ENCODE measurements around the gene CES3. TPM values are rescaled to one million over a fixed set of nuclear protein-coding genes. Genes with fewer than 3 reads are reported as not detected.
"Not testable (repeated sequence)": the region's sequence is repeated elsewhere in the genome, so short reads cannot be mapped to it uniquely, and the experiment has no call there.

The CES3 gene
- total and polyA plus RNA-seq, 9 donors = 0.45 to 2.3 (median 1.3) TPM

- Histone ChIP-seq H3K4me3 (no peak overlapping the region), H3K27me3 (no peaks in the 10 kb centered on the region), H3K4me1 (ENCODE audit: insufficient read depth) (peaks cover 11% of the 10 kb centered on the region), H3K36me3 (no peaks in the 10 kb centered on the region), H3K9me3 (no peaks in the 10 kb centered on the region), H3K27ac (no peak overlapping the region)
- no peak for TF ChIP-seq EP300 (IDR thresholded peaks at IDR 0.05)
- 92 to 94% (median 93%) methylated on average over 16 of the region's 16 CpGs for WGBS, 3 donors
- intact Hi-C loops (cut with DNase I) = no loop called here
- no peak for DNase-seq
These were observed 20.8 kb upstream of the CES3 start for GRCh38 chr16:66940236-66940635.

- Histone ChIP-seq H3K27ac (no peak overlapping the region), H3K36me3 (no peaks in the 10 kb centered on the region), H3K27me3 (no peaks in the 10 kb centered on the region), H3K4me3 (no peak overlapping the region), H3K9me3 (no peaks in the 10 kb centered on the region), H3K4me1 (ENCODE audit: insufficient read depth) (no peaks in the 10 kb centered on the region)
- 76 to 90% (median 89%) methylated on average over 5 of the region's 5 CpGs for WGBS, 3 donors
- TF ChIP-seq POLR2A (IDR thresholded peaks at IDR 0.05) = no peak
- no peak for TF ChIP-seq CTCF (IDR thresholded peaks at IDR 0.05)
- no peak for TF ChIP-seq EP300 (IDR thresholded peaks at IDR 0.05)
- intact Hi-C loops (cut with DNase I) = no loop called here
- DNase-seq = no peak
These were observed 18.1 kb upstream of the CES3 start for GRCh38 chr16:66942981-66943380.

GRCh38 chr16:66943426-66944053 lies 17.5 kb upstream of the CES3 start:
- no peak for DNase-seq
- Histone ChIP-seq H3K9me3 (no peaks in the 10 kb centered on the region), H3K4me3 (no peak overlapping the region), H3K27ac (no peak overlapping the region), H3K4me1 (ENCODE audit: insufficient read depth) (peaks cover under 1% of the 10 kb centered on the region), H3K27me3 (no peaks in the 10 kb centered on the region), H3K36me3 (no peaks in the 10 kb centered on the region)
- intact Hi-C loops (cut with DNase I) = no loop called here
- 85 to 91% (median 87%) methylated on average over 15 of the region's 15 CpGs for WGBS, 3 donors
- TF ChIP-seq CTCF (IDR thresholded peaks at IDR 0.05) (no peak), EP300 (IDR thresholded peaks at IDR 0.05) (no peak), POLR2A (IDR thresholded peaks at IDR 0.05) (no peak)

GRCh38 chr16:66944054-66944441 lies 17.0 kb upstream of the CES3 start:
- H3K4me1 ChIP-seq (ENCODE audit: insufficient read depth) = peaks cover 3% of the 10 kb centered on the region
- no peaks in the 10 kb centered on the region for H3K9me3 ChIP-seq
- intact Hi-C loops (cut with DNase I) = no loop called here
- WGBS, 3 donors = 75 to 82% (median 78%) methylated on average over 5 of the region's 5 CpGs
- H3K4me3 ChIP-seq = no peak overlapping the region
- H3K36me3 ChIP-seq = no peaks in the 10 kb centered on the region
- no peak for TF ChIP-seq EP300 (IDR thresholded peaks at IDR 0.05)
- TF ChIP-seq POLR2A (IDR thresholded peaks at IDR 0.05) = no peak
- no peaks in the 10 kb centered on the region for H3K27me3 ChIP-seq
- no peak for DNase-seq
- no peak overlapping the region for H3K27ac ChIP-seq

GRCh38 chr16:66944971-66945370 lies 16.1 kb upstream of the CES3 start:
- 64 to 75% (median 74%) methylated on average over 9 of the region's 9 CpGs for WGBS, 3 donors
- H3K9me3 ChIP-seq; H3K4me3 ChIP-seq; H3K27me3 ChIP-seq; H3K36me3 ChIP-seq; DNase-seq; H3K27ac ChIP-seq; H3K4me1 ChIP-seq (ENCODE audit: insufficient read depth); intact Hi-C loops (cut with DNase I): not testable (repeated sequence)

- no peaks in the 10 kb centered on the region for H3K27me3 ChIP-seq
- peaks cover 3% of the 10 kb centered on the region for H3K4me1 ChIP-seq (ENCODE audit: insufficient read depth)
- no peak overlapping the region for H3K4me3 ChIP-seq
- intact Hi-C loops (cut with DNase I) = no loop called here
- H3K9me3 ChIP-seq = no peaks in the 10 kb centered on the region
- no peak for DNase-seq
- no peaks in the 10 kb centered on the region for H3K36me3 ChIP-seq
- no peak overlapping the region for H3K27ac ChIP-seq
- 68 to 83% (median 73%) methylated on average over 4 of the region's 4 CpGs for WGBS, 3 donors
- TF ChIP-seq CTCF (IDR thresholded peaks at IDR 0.05) = no peak
- no peak for TF ChIP-seq EP300 (IDR thresholded peaks at IDR 0.05)
- no peak for TF ChIP-seq POLR2A (IDR thresholded peaks at IDR 0.05)
These were observed 15.1 kb upstream of the CES3 start for GRCh38 chr16:66945939-66946338.

Data from ovary (tissue), 9 donors.